ENCODE measurements around the gene C1QTNF1. TPM values are rescaled to one million over a fixed set of nuclear protein-coding genes. Genes with fewer than 3 reads are reported as not detected.

Gene C1QTNF1
- total and polyA plus RNA-seq, 8 donors = 2.9 to 20.3 (median 12.7) TPM

DNA sequence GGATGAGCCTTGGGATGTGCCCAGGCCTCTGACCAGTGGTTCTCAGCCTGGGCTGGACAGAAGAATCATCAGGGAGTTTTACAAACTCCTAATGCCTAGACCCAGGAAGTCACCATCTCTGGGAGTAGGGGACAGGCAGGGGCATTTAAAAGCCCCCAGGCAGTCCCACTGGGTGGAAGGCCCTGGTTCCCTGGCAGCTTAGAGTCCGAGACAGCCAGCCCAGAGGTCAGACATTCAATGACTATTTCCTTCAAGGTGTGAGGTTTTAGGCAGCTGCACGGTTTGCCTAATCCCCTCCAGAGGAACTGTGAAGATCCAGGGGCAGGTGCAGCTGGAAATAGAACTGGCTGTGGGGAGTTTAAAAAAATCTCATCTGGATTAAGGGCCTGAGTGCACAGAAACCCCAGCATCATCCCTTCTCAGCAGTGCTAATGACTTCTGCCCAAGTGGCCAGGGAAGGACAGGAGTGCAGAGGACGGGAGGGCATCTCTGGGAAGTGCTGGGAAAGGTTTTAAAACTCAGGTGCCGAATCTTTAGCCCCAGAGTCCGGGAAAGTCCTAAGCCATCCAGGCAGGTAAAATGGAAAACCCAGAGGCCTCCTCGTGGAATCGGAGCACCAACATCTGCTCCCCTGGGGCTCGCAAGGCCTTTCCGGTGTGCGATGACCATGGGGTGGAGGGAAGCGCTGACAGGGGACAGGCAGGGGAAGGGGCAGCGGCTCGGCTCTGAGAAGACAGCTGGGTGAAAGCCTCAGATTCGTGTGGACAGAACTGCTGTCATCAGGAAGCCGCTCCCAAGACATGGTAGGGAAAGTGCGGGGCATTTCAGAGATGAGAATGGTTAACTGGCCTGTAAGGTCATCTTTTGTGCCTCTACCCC is 42.7 kb upstream of the C1QTNF1 start:
- Histone ChIP-seq H3K4me3 (no peak overlapping the region), H3K27me3 (no peaks in the 10 kb centered on the region), H3K36me3 (peaks cover 0 to 4% (median 0%) of the 10 kb centered on the region in 4 donors), H3K4me1 (peaks cover 39 to 53% (median 49%) of the 10 kb centered on the region in 4 donors), H3K9me3 (no peaks in the 10 kb centered on the region), H3K27ac (peak overlapping the region in 4 of 5 donors; percentile 78 to 89 (median 83))
- WGBS, 5 donors = 83 to 88% (median 88%) methylated on average over 15 to 16 of the region's 16 CpGs
- DNase-seq = no peak
- TF ChIP-seq, protein P1, sequence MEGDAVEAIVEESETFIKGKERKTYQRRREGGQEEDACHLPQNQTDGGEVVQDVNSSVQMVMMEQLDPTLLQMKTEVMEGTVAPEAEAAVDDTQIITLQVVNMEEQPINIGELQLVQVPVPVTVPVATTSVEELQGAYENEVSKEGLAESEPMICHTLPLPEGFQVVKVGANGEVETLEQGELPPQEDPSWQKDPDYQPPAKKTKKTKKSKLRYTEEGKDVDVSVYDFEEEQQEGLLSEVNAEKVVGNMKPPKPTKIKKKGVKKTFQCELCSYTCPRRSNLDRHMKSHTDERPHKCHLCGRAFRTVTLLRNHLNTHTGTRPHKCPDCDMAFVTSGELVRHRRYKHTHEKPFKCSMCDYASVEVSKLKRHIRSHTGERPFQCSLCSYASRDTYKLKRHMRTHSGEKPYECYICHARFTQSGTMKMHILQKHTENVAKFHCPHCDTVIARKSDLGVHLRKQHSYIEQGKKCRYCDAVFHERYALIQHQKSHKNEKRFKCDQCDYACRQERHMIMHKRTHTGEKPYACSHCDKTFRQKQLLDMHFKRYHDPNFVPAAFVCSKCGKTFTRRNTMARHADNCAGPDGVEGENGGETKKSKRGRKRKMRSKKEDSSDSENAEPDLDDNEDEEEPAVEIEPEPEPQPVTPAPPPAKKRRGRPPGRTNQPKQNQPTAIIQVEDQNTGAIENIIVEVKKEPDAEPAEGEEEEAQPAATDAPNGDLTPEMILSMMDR (IDR thresholded peaks at IDR 0.05) = no peak
- intact Hi-C loops (cut with DNase I; ENCODE audit: low total_unique reads) = no loop called here

DNA sequence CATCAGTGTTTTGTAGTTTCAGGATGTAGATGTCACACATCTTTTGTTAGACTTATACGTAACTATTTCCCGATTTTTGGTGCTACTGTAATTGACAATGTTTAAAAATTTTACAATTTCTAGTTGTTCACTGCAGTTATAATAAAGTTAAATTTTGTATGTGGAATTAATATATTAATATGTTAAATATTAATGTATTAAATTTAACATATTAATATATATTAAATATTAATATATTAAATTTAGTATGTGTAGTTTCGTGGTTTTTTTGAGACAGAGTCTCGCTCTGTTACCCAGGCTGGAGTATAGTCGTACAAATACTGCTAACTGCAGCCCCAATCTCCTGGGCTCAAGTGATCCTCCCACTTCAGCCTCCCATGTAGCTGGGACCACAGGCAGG is 38.6 kb upstream of the C1QTNF1 start:
- H3K36me3 ChIP-seq = peaks cover 5 to 10% (median 8%) of the 10 kb centered on the region in 4 donors
- no peak for DNase-seq
- H3K9me3 ChIP-seq = no peaks in the 10 kb centered on the region
- H3K27ac ChIP-seq = peak overlapping the region; percentile 44 to 91 (median 85)
- H3K4me1 ChIP-seq = peaks cover 22 to 36% (median 32%) of the 10 kb centered on the region in 4 donors
- H3K4me3 ChIP-seq = no peak overlapping the region
- H3K27me3 ChIP-seq = no peaks in the 10 kb centered on the region
- TF ChIP-seq, protein P1 (IDR thresholded peaks at IDR 0.05) = no peak
- TF ChIP-seq POLR2A (IDR thresholded peaks at IDR 0.05) = no peak
- TF ChIP-seq POLR2AphosphoS5 (IDR thresholded peaks at IDR 0.05) = no peak
- TF ChIP-seq EP300 (IDR thresholded peaks at IDR 0.05) = no peak
- intact Hi-C loops (cut with DNase I; ENCODE audit: low total_unique reads) = no loop called here
- 86 to 89% (median 86%) methylated on average over 5 of the region's 5 CpGs for WGBS, 5 donors

DNA sequence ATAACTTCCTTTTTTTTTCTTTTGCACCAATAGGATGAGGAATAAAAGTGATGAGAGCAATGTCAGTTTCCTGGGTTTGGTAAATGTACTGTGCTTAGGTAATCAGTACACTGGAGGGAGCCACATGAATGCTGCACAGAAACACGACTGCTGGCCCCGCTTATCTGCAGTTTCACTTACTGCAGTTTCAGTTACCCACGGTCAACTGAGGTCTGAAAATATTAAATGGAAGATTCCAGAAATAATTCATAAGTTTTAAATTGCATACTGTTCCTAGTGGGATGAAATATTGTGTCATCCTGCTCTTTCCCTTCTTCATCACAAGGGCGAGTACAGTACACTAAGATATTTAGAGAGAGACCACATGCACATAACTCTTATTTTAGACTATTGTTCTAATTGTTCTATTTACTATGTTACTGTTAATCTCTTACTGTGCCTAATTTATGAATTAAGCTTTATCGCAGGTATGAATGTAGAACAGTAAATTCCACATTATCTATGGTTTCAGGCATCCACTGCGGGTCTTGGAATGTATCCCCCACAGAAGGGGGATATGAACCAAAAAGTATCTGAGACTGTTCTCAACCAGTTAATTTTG is 37.8 kb upstream of the C1QTNF1 start:
- H3K4me3 ChIP-seq = peak overlapping the region; percentile 26 to 37 (median 31)
- DNase-seq = peak; percentile 68 to 81
- H3K27ac ChIP-seq = peak overlapping the region; percentile 64 to 91 (median 85)
- H3K36me3 ChIP-seq = peaks cover 13 to 18% (median 16%) of the 10 kb centered on the region in 4 donors
- no peaks in the 10 kb centered on the region for H3K9me3 ChIP-seq
- peaks cover 20 to 34% (median 30%) of the 10 kb centered on the region in 4 donors for H3K4me1 ChIP-seq
- no peaks in the 10 kb centered on the region for H3K27me3 ChIP-seq
- TF ChIP-seq, protein P1 (IDR thresholded peaks at IDR 0.05) = peak in 2 of 7 experiments; percentile 21 to 27
- no peak for TF ChIP-seq POLR2A (IDR thresholded peaks at IDR 0.05)
- TF ChIP-seq POLR2AphosphoS5 (IDR thresholded peaks at IDR 0.05) = peak in 1 of 3 donors; percentile 37
- 11 to 27% (median 16%) methylated on average over 6 of the region's 6 CpGs for WGBS, 5 donors
- intact Hi-C loops (cut with DNase I; ENCODE audit: low total_unique reads) = no loop called here

DNA sequence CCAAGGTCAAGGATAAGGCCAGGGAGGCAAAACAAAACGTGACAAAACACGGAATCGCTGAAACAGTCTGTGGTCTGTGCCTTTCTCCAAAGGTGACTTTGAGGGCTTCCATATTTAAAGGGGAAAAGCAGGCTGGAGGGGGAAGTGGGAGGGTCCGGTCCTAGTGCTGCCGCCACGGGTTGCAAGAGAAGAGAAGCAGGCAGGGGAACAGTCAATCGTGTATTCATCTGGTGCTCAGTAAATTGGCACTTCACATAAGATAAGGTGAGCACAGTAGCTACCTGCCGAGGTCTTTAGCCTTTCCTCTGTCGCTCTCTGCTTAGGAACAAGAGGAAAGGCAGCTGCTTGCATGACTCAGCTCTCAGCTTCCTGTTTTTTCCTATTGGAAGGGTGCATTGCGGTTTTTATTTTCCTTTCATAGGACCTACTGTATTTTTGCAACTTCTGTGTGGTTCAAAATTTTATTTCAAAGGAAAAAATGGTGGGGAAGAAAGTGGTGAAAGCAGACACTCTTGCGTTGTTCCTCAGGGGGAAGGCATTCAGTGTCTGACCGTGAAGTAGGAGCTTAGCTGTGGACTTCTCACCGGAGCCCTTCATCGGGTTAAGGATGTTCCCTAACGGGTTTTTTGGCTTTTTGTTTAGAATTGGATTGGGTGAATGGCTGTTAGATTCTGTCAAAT is 37.2 kb upstream of the C1QTNF1 start:
- peak overlapping the region; percentile 26 to 37 (median 31) for H3K4me3 ChIP-seq
- intact Hi-C loops (cut with DNase I; ENCODE audit: low total_unique reads) = no loop called here
- 2 to 5% (median 4%) methylated on average over 15 of the region's 15 CpGs for WGBS, 5 donors
- H3K27me3 ChIP-seq = no peaks in the 10 kb centered on the region
- DNase-seq = peak; percentile 52 to 79
- H3K36me3 ChIP-seq = peaks cover 19 to 24% (median 22%) of the 10 kb centered on the region in 4 donors
- H3K9me3 ChIP-seq = no peaks in the 10 kb centered on the region
- H3K27ac ChIP-seq = peak overlapping the region; percentile 64 to 91 (median 85)
- H3K4me1 ChIP-seq = peaks cover 20 to 34% (median 30%) of the 10 kb centered on the region in 4 donors
- TF ChIP-seq POLR2AphosphoS5 (IDR thresholded peaks at IDR 0.05) = peak; percentile 14 to 77 (median 46)
- TF ChIP-seq, protein P1 (IDR thresholded peaks at IDR 0.05) = no peak
